IMR-90 (cell line): ENCODE measurements around the gene NEUROD1. TPM values are rescaled to one million over a fixed set of nuclear protein-coding genes. Genes with fewer than 3 reads are reported as not detected.

Source experiments
- ATAC-seq: fragments of 200-7000 bp; cut with Tn5 transposase; 2 replicates; pipeline ENCODE4 v1.9.1; 2020; ENCODE audit warnings: low read depth, mild to moderate bottlenecking, moderate library complexity
- BruUV-seq: library from RNA; stranded (reverse); fragments of 400-500 nt; replicated peaks from 2 replicates; lab custom pipeline; 2021; lab: Mats Ljungman, UMichigan
- CTCF ChIA-PET: fragments of 300-600 bp; formaldehyde crosslinking; extraction: SDS; loops from one replicate; lab custom pipeline; 2021; ENCODE audit warnings: antibody characterized with exemption; lab: Yijun Ruan, JAX
- POLR2A ChIA-PET: fragments of 300-600 bp; sonication (Branson Sonifier 250); formaldehyde crosslinking; loops from one replicate; lab custom pipeline; 2022; ENCODE audit warnings: antibody characterized with exemption; ENCODE audit not compliant: unreplicated experiment; lab: Charles Lee
- DNase-seq: peaks from one replicate; pipeline ENCODE4 v3.0.0; 2013
- H2AFZ ChIP-seq: replicated peaks from 2 replicates; pipeline ENCODE3; 2013; ENCODE audit warnings: low read length, mild to moderate bottlenecking; ENCODE audit not compliant: poor library complexity
- H2AK5ac ChIP-seq: 2 replicates; pipeline ENCODE4 v1.6.1; 2013; ENCODE audit warnings: low read depth, low read length, inconsistent platforms
- H2AK9ac ChIP-seq: replicated peaks from 2 replicates; pipeline ENCODE3; 2013; ENCODE audit warnings: mild to moderate bottlenecking, low read depth, low read length, moderate library complexity; ENCODE audit not compliant: poor library complexity
- H2BK120ac ChIP-seq: 2 replicates; pipeline ENCODE4 v1.6.1; 2013; ENCODE audit warnings: low read depth, low read length, inconsistent platforms
- H2BK15ac ChIP-seq: 3 replicates; pipeline ENCODE4 v1.6.1; 2013; ENCODE audit warnings: low read depth, low read length, inconsistent platforms
- H2BK20ac ChIP-seq: 2 replicates; pipeline ENCODE4 v1.6.1; 2013; ENCODE audit warnings: low read depth, mild to moderate bottlenecking, inconsistent platforms, low read length, moderate library complexity
- H2BK5ac ChIP-seq: 2 replicates; pipeline ENCODE4 v1.6.1; 2013; ENCODE audit warnings: mild to moderate bottlenecking, low read depth, low read length, inconsistent platforms; ENCODE audit not compliant: poor library complexity, severe bottlenecking
- H3K14ac ChIP-seq: replicated peaks from 2 replicates; pipeline ENCODE4 v1.6.1; 2013; ENCODE audit warnings: low read depth, low read length, inconsistent platforms
- H3K18ac ChIP-seq: 2 replicates; pipeline ENCODE4 v1.6.1; 2013; ENCODE audit warnings: low read depth, low read length, control low read depth
- H3K23ac ChIP-seq: 2 replicates; pipeline ENCODE4 v1.6.1; 2013; ENCODE audit warnings: low read depth, low read length, inconsistent platforms
- H3K27ac ChIP-seq: 2 replicates; pipeline ENCODE4 v1.5.1; 2013; ENCODE audit warnings: mild to moderate bottlenecking, control low read depth, low read length; ENCODE audit not compliant: insufficient read depth
- H3K27me3 ChIP-seq: 2 replicates; pipeline ENCODE4 v1.6.1; 2013; ENCODE audit warnings: low read length; ENCODE audit not compliant: control insufficient read depth, insufficient read depth
- H3K36me3 ChIP-seq: 2 replicates; pipeline ENCODE4 v1.6.1; 2013; ENCODE audit warnings: low read length, mixed read lengths; ENCODE audit not compliant: control insufficient read depth, insufficient read depth
- H3K4ac ChIP-seq: 2 replicates; pipeline ENCODE4 v1.6.1; 2013; ENCODE audit warnings: low read depth, low read length, inconsistent platforms
- H3K4me1 ChIP-seq: 2 replicates; pipeline ENCODE4 v1.6.1; 2013; ENCODE audit warnings: low read length, mixed read lengths; ENCODE audit not compliant: control insufficient read depth, insufficient read depth
- H3K4me2 ChIP-seq: 2 replicates; pipeline ENCODE4 v1.6.1; 2013; ENCODE audit warnings: low read depth, mild to moderate bottlenecking, control low read depth, low read length, moderate library complexity
- H3K4me3 ChIP-seq: 2 replicates; pipeline ENCODE4 v1.5.1; 2013; ENCODE audit warnings: low read depth, mild to moderate bottlenecking, control low read depth, low read length, moderate library complexity; ENCODE audit not compliant: insufficient read depth
- H3K56ac ChIP-seq: 2 replicates; pipeline ENCODE4 v1.6.1; 2013; ENCODE audit warnings: low read length, inconsistent platforms; ENCODE audit not compliant: insufficient read depth; ENCODE audit errors: extremely low read depth
- H3K79me1 ChIP-seq, 2 experiments: 2 replicates each; pipeline ENCODE4 v1.6.1; 2013; ENCODE audit warnings: low read length in 2 of 2, inconsistent platforms in 1 of 2, low read depth in 1 of 2
- H3K9ac ChIP-seq: 2 replicates; pipeline ENCODE4 v1.6.1; 2013; ENCODE audit warnings: low read depth, low read length, control low read depth
- H3K9me1 ChIP-seq: 2 replicates; pipeline ENCODE4 v1.6.1; 2013; ENCODE audit warnings: low read length, inconsistent platforms; ENCODE audit not compliant: insufficient read depth
- H3K9me3 ChIP-seq: 2 replicates; pipeline ENCODE4 v1.6.1; 2013; ENCODE audit warnings: low read length; ENCODE audit not compliant: control insufficient read depth, insufficient read depth
- H4K20me1 ChIP-seq: 2 replicates; pipeline ENCODE4 v1.6.1; 2013; ENCODE audit warnings: low read length, inconsistent platforms; ENCODE audit not compliant: insufficient read depth
- H4K5ac ChIP-seq: 2 replicates; pipeline ENCODE4 v1.6.1; 2013; ENCODE audit warnings: mild to moderate bottlenecking, low read depth, low read length, control low read depth
- H4K8ac ChIP-seq, 2 experiments: 2 replicates each; pipeline ENCODE4 v1.6.1; 2013; ENCODE audit warnings: low read depth in 2 of 2, low read length in 2 of 2, control low read depth in 1 of 2, inconsistent platforms in 1 of 2
- H4K91ac ChIP-seq: 2 replicates; pipeline ENCODE4 v1.6.1; 2013; ENCODE audit warnings: low read depth, low read length, inconsistent platforms; ENCODE audit not compliant: insufficient read depth
- FOS ChIP-seq: fragments of 150-350 bp; IDR thresholded peaks from 2 replicates; pipeline ENCODE4 v1.6.1; 2016; ENCODE audit warnings: low read depth, low read length
- POLR2A ChIP-seq: IDR thresholded peaks from 2 replicates; pipeline ENCODE4 v1.6.1; 2012; ENCODE audit warnings: mild to moderate bottlenecking, low read depth, low read length
- RAD21 ChIP-seq: IDR thresholded peaks from 2 replicates; pipeline ENCODE4 v1.6.1; 2012; ENCODE audit warnings: low read length, improper control_type of control experiment
- SMC3 ChIP-seq: fragments of 150-350 bp; IDR thresholded peaks from 2 replicates; pipeline ENCODE4 v1.6.1; 2016; ENCODE audit warnings: low read depth, mild to moderate bottlenecking, antibody characterized with exemption, low read length, moderate library complexity
- WGBS, 2 experiments: methylation state at CpG; one replicate each; pipeline versions ENCODE4 v1.1.5 to v1.1.7; 2013; ENCODE audit warnings: missing lambda C conversion rate in 2 of 2; ENCODE audit not compliant: insufficient read length in 1 of 2; ENCODE audit errors: extremely low coverage in 2 of 2; 5-methylcytosine and 5-hydroxymethylcytosine counted together
- dilution Hi-C: fragments of 300-500 bp; cut with HindIII; formaldehyde crosslinking; loops from one replicate; pipeline ENCODE4 v1.14.3; 2018; ENCODE audit warnings: low sequenced_read_pairs; ENCODE audit not compliant: unreplicated experiment
- in situ Hi-C: fragments of 300-500 bp; cut with MboI; formaldehyde crosslinking; loops from 3 replicates; pipeline ENCODE4 v1.14.3; 2019; ENCODE audit warnings: low sequenced_read_pairs, inconsistent platforms, mixed read lengths
- intact Hi-C: fragments of 100-400 bp; cut with micrococcal nuclease; formaldehyde crosslinking; loops from 2 replicates; pipeline ENCODE4 v1.10.0; 2022
- polyA plus RNA-seq, 3 experiments: library from polyadenylated mRNA; depleted of rRNA; stranded (reverse); fragments of >200 nt; gene quantifications; 2 replicates each; pipeline ENCODE4 v1.2.3, GENCODE V29; 2012; ENCODE audit warnings: low replicate concordance in 1 of 3
- total RNA-seq: library from RNA; depleted of rRNA; stranded (reverse); fragments of >200 nt; gene quantifications from 2 replicates; pipeline ENCODE4 v1.2.3, GENCODE V29; 2012

The NEUROD1 gene
- total and polyA plus RNA-seq, 2 of the 4 experiments (the other 2 are of a cell fraction): not detected

- intact Hi-C loops: no loop called here
- H3K36me3 ChIP-seq: no peaks in the 10 kb centered on the region
- no peak overlapping the region for H3K56ac ChIP-seq
- H2BK120ac ChIP-seq: no peak overlapping the region
- H4K20me1 ChIP-seq: no peaks in the 10 kb centered on the region
- H3K4ac ChIP-seq: no peak overlapping the region
- no peak overlapping the region for H4K91ac ChIP-seq
- in situ Hi-C loops: no loop called here
- no peak overlapping the region for H3K4me2 ChIP-seq
- H3K9ac ChIP-seq: no peak overlapping the region
- WGBS, 2 experiments: no CpG with 5 or more reads among the region's 1 CpG
- H2AK9ac ChIP-seq: no peak overlapping the region
- no peak overlapping the region for H2BK15ac ChIP-seq
- no peaks in the 10 kb centered on the region for H3K9me3 ChIP-seq
- H4K8ac ChIP-seq: no peak overlapping the region
- no peaks in the 10 kb centered on the region for H3K79me1 ChIP-seq
- H3K14ac ChIP-seq: no peak overlapping the region
- H2BK20ac ChIP-seq: no peak overlapping the region
- no peaks in the 10 kb centered on the region for H3K4me1 ChIP-seq
- ChIA-PET CTCF (interaction anchor here (0.7 kb wide), 1 partner anchor 1594 kb away, joined by 3 read pairs; no protein-coding TSS in a partner anchor), POLR2A (no interaction called here)
- ATAC-seq (no peak), DNase-seq (no peak)
- H3K9me1 ChIP-seq: no peaks in the 10 kb centered on the region
- H3K23ac ChIP-seq: no peak overlapping the region
- no peak for TF ChIP-seq SMC3
- no peak for TF ChIP-seq POLR2A
- no peak for TF ChIP-seq FOS
- TF ChIP-seq RAD21: no peak
- peaks cover 2% of the 10 kb centered on the region; the same call in 1 of the 2 replicates for H3K27me3 ChIP-seq
- no peak overlapping the region for H3K27ac ChIP-seq
- H2AK5ac ChIP-seq: no peak overlapping the region
- H2BK5ac ChIP-seq: no peak overlapping the region
- H4K5ac ChIP-seq: no peak overlapping the region
- no peak overlapping the region for H2AFZ ChIP-seq
- H3K4me3 ChIP-seq: no peak overlapping the region
- dilution Hi-C loops: no loop called here
- no peak overlapping the region for H3K18ac ChIP-seq
- no TSS peak for BruUV-seq
Observed at GRCh38 chr2:181698223-181698622, 17.9 kb upstream of the NEUROD1 start.
